ENCODE results near the gene MMP25. TPM values are rescaled to one million over a fixed set of nuclear protein-coding genes. Genes with fewer than 3 reads are reported as not detected.
A peak's percentile ranks its signal among the peaks of the same experiment; 100 is the strongest.

The MMP25 gene
- total and polyA plus RNA-seq, 9 of the 15 experiments (the other 6 are each of a cell fraction or from before 2014, with no cell fraction given) = 0.03 to 0.04 TPM; not detected in 7

GRCh38 chr16:3022208-3022683 lies 24.1 kb upstream of the MMP25 start (continued):
- TF ChIP-seq ZFP30 (CRISPR knock-in tag; IDR thresholded peaks at IDR 0.05; ENCODE audit: borderline replicate concordance) = no peak
- TF ChIP-seq ZNF77 (CRISPR knock-in tag; IDR thresholded peaks at IDR 0.05) = no peak
- TF ChIP-seq ZNF518B (CRISPR knock-in tag; IDR thresholded peaks at IDR 0.05) = no peak
- TF ChIP-seq TCF7 (IDR thresholded peaks at IDR 0.05; ENCODE audit: borderline replicate concordance) = no peak
- no peak for TF ChIP-seq DNMT1 (IDR thresholded peaks at IDR 0.05)
- TF ChIP-seq ATF3 (IDR thresholded peaks at IDR 0.05) = peak; percentile 95
- TF ChIP-seq ATF3 (CRISPR knock-in tag; conservative IDR thresholded peaks at IDR 0.05) = peak; percentile 94
- TF ChIP-seq ID3 (CRISPR knock-in tag; IDR thresholded peaks at IDR 0.05) = no peak
- no peak for TF ChIP-seq ID3 (tag; IDR thresholded peaks at IDR 0.05)
- no peak for TF ChIP-seq ZNF696 (CRISPR knock-in tag; conservative IDR thresholded peaks at IDR 0.05)
- TF ChIP-seq CTBP1 (IDR thresholded peaks at IDR 0.05; ENCODE audit: borderline replicate concordance) = no peak; the same call in 1 of the 2 replicates
- no peak for TF ChIP-seq CGGBP1 (CRISPR knock-in tag; IDR thresholded peaks at IDR 0.05)
- TF ChIP-seq MEF2A (IDR thresholded peaks at IDR 0.05; ENCODE audit: control insufficient read depth, low read depth, low read length) = no peak
- TF ChIP-seq FOXK2 (conservative IDR thresholded peaks at IDR 0.05 in 1 of 2, IDR thresholded peaks at IDR 0.05 in 1 of 2; ENCODE audit: low read depth in 2 of 2) = no peak
- no peak for TF ChIP-seq CTCFL (IDR thresholded peaks at IDR 0.05; ENCODE audit: borderline replicate concordance, insufficient read depth, low read depth, low read length, poor library complexity, severe bottlenecking)
- TF ChIP-seq ZNF511 (CRISPR knock-in tag; IDR thresholded peaks at IDR 0.05) = no peak
- no peak for TF ChIP-seq THAP7 (CRISPR knock-in tag; IDR thresholded peaks at IDR 0.05)
- 0 out of 2 replicates have a peak, but pooled peaks have one; percentile 19 for TF ChIP-seq RNF2 (IDR thresholded peaks at IDR 0.05)
- no peak for TF ChIP-seq KAT7 (CRISPR knock-in tag; IDR thresholded peaks at IDR 0.05; ENCODE audit: borderline replicate concordance)
- no peak for TF ChIP-seq ZNF408 (CRISPR knock-in tag; IDR thresholded peaks at IDR 0.05; ENCODE audit: low read depth)
- no peak for TF ChIP-seq GTF2A2 (tag; IDR thresholded peaks at IDR 0.05)

Measured in K562 (cell line).